B cell (primary cell): ENCODE results near the gene MFAP2.

Experiments
- CTCF ChIP-seq: fragments of 200-600 bp; IDR thresholded peaks from one replicate; pipeline ENCODE4 v1.8.0; 2022; ENCODE audit warnings: antibody characterized with exemption, mild to moderate bottlenecking
- EZH2 ChIP-seq: IDR thresholded peaks from 2 replicates; pipeline ENCODE4 v1.6.1; 2012; ENCODE audit warnings: borderline replicate concordance, low read depth, mild to moderate bottlenecking, moderate library complexity, low read length; ENCODE audit not compliant: insufficient read depth, poor library complexity, severe bottlenecking

- TF ChIP-seq EZH2 = no peak
- TF ChIP-seq CTCF = no peak
These were observed 3.5 kb downstream of the MFAP2 start for GRCh38 chr1:16976966-16977365.
